ENCODE data around the gene XPR1.

The XPR1 gene

DNA sequence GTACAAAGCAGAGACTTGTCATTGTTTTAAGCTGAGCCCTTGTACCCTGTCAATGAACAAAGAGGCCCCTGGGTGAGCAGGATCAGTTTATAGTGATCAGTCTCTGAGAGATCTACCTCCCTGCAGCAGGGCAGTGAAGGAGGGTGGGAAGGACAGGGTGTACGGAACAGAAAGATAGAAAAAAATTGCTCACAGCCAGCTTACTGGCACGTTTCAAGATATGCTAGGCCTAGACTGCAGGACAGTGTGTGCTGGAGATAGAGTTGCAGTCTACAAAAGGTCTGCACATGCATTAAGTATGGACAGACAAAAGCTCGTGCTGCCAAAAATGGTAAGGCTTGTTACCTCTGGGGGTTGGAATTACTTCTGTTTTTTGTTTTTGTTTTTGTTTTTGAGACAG lies 38.4 kb upstream of the XPR1 start:
- Histone ChIP-seq H3K9me2 (replicated peaks; ENCODE audit: low read depth, low read length) (no peaks in the 10 kb centered on the region), H3K27me3 (ENCODE audit: insufficient read depth, low read length, poor library complexity, severe bottlenecking) (no peaks in the 10 kb centered on the region), H3K4me1 (ENCODE audit: insufficient read depth, low read length, poor library complexity, severe bottlenecking) (no peaks in the 10 kb centered on the region), H3K9me3 (ENCODE audit: insufficient read depth, low read depth, low read length) (no peaks in the 10 kb centered on the region), H3K4me2 (ENCODE audit: low read depth, low read length, poor library complexity, severe bottlenecking) (no peak overlapping the region), H3K79me2 (ENCODE audit: insufficient read depth, low read length) (no peaks in the 10 kb centered on the region), H2AFZ (ENCODE audit: low read length) (no peak overlapping the region), H3K4me3 (ENCODE audit: low read length, poor library complexity, severe bottlenecking) (no peak overlapping the region), H3K9ac (ENCODE audit: low read depth, low read length, poor library complexity, severe bottlenecking) (no peak overlapping the region), H4K20me1 (ENCODE audit: insufficient read depth, low read length, poor library complexity, severe bottlenecking) (no peaks in the 10 kb centered on the region), H3F3A (ENCODE audit: low read depth) (no peaks in the 10 kb centered on the region), H3K36me3 (ENCODE audit: insufficient read depth, low read length) (no peaks in the 10 kb centered on the region)
- no peak for TF ChIP-seq EZH2phosphoT487 (IDR thresholded peaks at IDR 0.05; ENCODE audit: borderline replicate concordance)
- TF ChIP-seq, protein P1, sequence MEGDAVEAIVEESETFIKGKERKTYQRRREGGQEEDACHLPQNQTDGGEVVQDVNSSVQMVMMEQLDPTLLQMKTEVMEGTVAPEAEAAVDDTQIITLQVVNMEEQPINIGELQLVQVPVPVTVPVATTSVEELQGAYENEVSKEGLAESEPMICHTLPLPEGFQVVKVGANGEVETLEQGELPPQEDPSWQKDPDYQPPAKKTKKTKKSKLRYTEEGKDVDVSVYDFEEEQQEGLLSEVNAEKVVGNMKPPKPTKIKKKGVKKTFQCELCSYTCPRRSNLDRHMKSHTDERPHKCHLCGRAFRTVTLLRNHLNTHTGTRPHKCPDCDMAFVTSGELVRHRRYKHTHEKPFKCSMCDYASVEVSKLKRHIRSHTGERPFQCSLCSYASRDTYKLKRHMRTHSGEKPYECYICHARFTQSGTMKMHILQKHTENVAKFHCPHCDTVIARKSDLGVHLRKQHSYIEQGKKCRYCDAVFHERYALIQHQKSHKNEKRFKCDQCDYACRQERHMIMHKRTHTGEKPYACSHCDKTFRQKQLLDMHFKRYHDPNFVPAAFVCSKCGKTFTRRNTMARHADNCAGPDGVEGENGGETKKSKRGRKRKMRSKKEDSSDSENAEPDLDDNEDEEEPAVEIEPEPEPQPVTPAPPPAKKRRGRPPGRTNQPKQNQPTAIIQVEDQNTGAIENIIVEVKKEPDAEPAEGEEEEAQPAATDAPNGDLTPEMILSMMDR (conservative IDR thresholded peaks at IDR 0.05; ENCODE audit: low read length): no peak

DNA sequence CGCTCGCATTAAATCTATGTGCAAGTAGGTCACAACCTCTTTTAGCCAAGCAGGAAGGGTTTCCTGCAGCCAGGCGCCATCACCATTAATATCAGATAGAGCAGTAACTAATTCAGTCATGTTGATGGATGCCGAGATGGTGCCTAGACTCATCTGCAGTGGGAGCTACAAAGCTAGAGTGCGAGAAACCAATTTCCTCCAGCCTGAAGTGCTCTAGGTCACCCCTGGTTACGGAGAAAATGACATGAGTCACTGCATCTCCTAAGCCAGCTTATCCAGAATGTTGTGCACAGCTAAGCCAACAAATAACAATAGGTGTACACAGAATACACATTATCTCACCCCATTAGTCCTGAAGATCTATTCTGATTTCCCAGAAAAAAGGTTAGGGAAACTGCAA lies 37.1 kb upstream of the XPR1 start:
- Histone ChIP-seq H3K27me3 (ENCODE audit: insufficient read depth, low read length, poor library complexity, severe bottlenecking) (no peaks in the 10 kb centered on the region), H3K4me2 (ENCODE audit: low read depth, low read length, poor library complexity, severe bottlenecking) (no peak overlapping the region), H3K9me2 (replicated peaks; ENCODE audit: low read depth, low read length) (no peaks in the 10 kb centered on the region), H3K9ac (ENCODE audit: low read depth, low read length, poor library complexity, severe bottlenecking) (no peak overlapping the region), H3F3A (ENCODE audit: low read depth) (no peaks in the 10 kb centered on the region), H3K4me3 (ENCODE audit: low read length, poor library complexity, severe bottlenecking) (no peak overlapping the region), H3K4me1 (ENCODE audit: insufficient read depth, low read length, poor library complexity, severe bottlenecking) (no peaks in the 10 kb centered on the region), H3K36me3 (ENCODE audit: insufficient read depth, low read length) (no peaks in the 10 kb centered on the region), H3K79me2 (ENCODE audit: insufficient read depth, low read length) (no peaks in the 10 kb centered on the region), H4K20me1 (ENCODE audit: insufficient read depth, low read length, poor library complexity, severe bottlenecking) (no peaks in the 10 kb centered on the region), H2AFZ (ENCODE audit: low read length) (no peak overlapping the region), H3K9me3 (ENCODE audit: insufficient read depth, low read depth, low read length) (no peaks in the 10 kb centered on the region)
- no peak for TF ChIP-seq EZH2phosphoT487 (IDR thresholded peaks at IDR 0.05; ENCODE audit: borderline replicate concordance)
- TF ChIP-seq, protein P1 (conservative IDR thresholded peaks at IDR 0.05; ENCODE audit: low read length): no peak

DNA sequence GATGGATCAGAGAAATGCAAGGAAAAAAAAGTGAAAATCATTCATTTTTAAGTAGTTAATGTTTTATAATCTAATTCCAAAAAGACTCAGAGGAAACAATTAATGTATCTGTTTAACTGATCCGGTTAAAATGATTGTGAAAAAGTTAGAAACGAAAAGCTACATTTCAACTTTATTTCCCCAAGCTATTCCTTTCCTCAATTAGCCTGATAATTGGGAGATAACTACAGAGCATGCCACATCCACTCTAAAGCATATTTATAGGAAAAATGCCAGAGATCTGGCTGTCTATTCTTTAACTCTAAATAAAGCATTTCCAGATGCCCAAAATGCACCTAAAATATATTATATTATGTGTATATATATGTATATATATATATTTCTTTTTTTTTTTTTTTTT lies 35.9 kb upstream of the XPR1 start:
- no peaks in the 10 kb centered on the region for H3K9me3 ChIP-seq (ENCODE audit: insufficient read depth, low read depth, low read length)
- H3K4me2 ChIP-seq (ENCODE audit: low read depth, low read length, poor library complexity, severe bottlenecking): no peak overlapping the region
- no peaks in the 10 kb centered on the region for H3F3A ChIP-seq (ENCODE audit: low read depth)
- H2AFZ ChIP-seq (ENCODE audit: low read length): no peak overlapping the region
- no peaks in the 10 kb centered on the region for H3K27me3 ChIP-seq (ENCODE audit: insufficient read depth, low read length, poor library complexity, severe bottlenecking)
- no peaks in the 10 kb centered on the region for H3K4me1 ChIP-seq (ENCODE audit: insufficient read depth, low read length, poor library complexity, severe bottlenecking)
- H3K9me2 ChIP-seq (replicated peaks; ENCODE audit: low read depth, low read length): no peaks in the 10 kb centered on the region
- TF ChIP-seq, protein P1 (conservative IDR thresholded peaks at IDR 0.05; ENCODE audit: low read length): no peak
- TF ChIP-seq EZH2phosphoT487 (IDR thresholded peaks at IDR 0.05; ENCODE audit: borderline replicate concordance): no peak
- H3K36me3 ChIP-seq (ENCODE audit: insufficient read depth, low read length): no peaks in the 10 kb centered on the region
- H3K9ac ChIP-seq (ENCODE audit: low read depth, low read length, poor library complexity, severe bottlenecking): no peak overlapping the region
- no peak overlapping the region for H3K4me3 ChIP-seq (ENCODE audit: low read length, poor library complexity, severe bottlenecking)
- no peaks in the 10 kb centered on the region for H3K79me2 ChIP-seq (ENCODE audit: insufficient read depth, low read length)
- H4K20me1 ChIP-seq (ENCODE audit: insufficient read depth, low read length, poor library complexity, severe bottlenecking): no peaks in the 10 kb centered on the region

All from Loucy (cell line).